ENCODE data around the gene EDEM3. TPM values are rescaled to one million over a fixed set of nuclear protein-coding genes. Genes with fewer than 3 reads are reported as not detected.

EDEM3 gene
- total RNA-seq, 4 donors from 2014 or later, result 26.4 to 43.8 (median 35.8) TPM

DNA sequence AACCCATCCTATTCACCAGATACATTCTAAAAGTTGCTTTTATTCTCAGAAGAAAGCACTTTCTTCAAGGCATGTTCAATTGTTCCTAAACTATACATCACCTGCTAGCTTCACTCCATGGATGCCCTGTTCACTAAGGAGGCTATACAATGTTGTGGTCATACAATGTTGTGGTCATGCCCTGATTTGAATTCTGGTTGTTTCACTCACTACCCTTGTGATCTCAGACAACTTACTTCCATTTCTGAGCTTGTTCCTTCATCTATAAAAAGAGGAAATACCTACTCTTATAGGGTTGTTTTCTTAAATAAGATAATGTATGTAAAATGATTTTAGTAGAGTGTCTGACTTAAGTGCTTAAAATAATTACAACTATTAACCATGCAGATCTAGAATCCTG is 19.7 kb downstream of the EDEM3 start:
- no peak overlapping the region for H3K27ac ChIP-seq
- DNase-seq, result no peak
- no peak overlapping the region for H3K4me3 ChIP-seq
- H3K4me1 ChIP-seq, result no peaks in the 10 kb centered on the region
- peaks cover 0 to 58% (median 0%) of the 10 kb centered on the region in 3 donors for H3K36me3 ChIP-seq
- no peaks in the 10 kb centered on the region for H3K27me3 ChIP-seq
- H3K9me3 ChIP-seq, result no peaks in the 10 kb centered on the region
- TF ChIP-seq, protein P1, sequence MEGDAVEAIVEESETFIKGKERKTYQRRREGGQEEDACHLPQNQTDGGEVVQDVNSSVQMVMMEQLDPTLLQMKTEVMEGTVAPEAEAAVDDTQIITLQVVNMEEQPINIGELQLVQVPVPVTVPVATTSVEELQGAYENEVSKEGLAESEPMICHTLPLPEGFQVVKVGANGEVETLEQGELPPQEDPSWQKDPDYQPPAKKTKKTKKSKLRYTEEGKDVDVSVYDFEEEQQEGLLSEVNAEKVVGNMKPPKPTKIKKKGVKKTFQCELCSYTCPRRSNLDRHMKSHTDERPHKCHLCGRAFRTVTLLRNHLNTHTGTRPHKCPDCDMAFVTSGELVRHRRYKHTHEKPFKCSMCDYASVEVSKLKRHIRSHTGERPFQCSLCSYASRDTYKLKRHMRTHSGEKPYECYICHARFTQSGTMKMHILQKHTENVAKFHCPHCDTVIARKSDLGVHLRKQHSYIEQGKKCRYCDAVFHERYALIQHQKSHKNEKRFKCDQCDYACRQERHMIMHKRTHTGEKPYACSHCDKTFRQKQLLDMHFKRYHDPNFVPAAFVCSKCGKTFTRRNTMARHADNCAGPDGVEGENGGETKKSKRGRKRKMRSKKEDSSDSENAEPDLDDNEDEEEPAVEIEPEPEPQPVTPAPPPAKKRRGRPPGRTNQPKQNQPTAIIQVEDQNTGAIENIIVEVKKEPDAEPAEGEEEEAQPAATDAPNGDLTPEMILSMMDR (IDR thresholded peaks at IDR 0.05), result no peak
- TF ChIP-seq POLR2A (IDR thresholded peaks at IDR 0.05), result no peak

DNA sequence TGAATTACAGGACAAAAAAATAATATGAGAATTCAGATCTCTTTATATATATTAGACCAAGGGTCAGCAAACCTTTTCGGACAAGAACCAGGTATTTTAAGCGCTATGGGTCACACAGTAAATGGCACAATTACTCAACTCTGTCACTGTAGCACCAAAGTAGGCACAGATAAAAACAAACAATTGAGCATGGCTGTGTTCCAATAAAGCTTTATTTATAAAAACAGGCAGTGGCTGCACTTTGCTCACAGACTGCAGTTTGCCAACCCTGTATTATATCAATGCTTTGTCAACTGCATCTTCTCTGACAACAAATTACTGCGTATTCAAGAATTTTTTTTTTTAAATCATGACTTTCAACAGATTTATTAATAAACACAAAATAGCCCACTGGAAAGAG is 29.8 kb downstream of the EDEM3 start:
- no peaks in the 10 kb centered on the region for H3K27me3 ChIP-seq
- no peak overlapping the region for H3K27ac ChIP-seq
- TF ChIP-seq POLR2A (IDR thresholded peaks at IDR 0.05), result no peak
- TF ChIP-seq, protein P1 (IDR thresholded peaks at IDR 0.05), result no peak
- DNase-seq, result no peak
- H3K4me1 ChIP-seq, result no peaks in the 10 kb centered on the region
- H3K4me3 ChIP-seq, result no peak overlapping the region
- H3K9me3 ChIP-seq, result no peaks in the 10 kb centered on the region
- peaks cover 0 to 66% (median 0%) of the 10 kb centered on the region in 3 donors for H3K36me3 ChIP-seq

DNA sequence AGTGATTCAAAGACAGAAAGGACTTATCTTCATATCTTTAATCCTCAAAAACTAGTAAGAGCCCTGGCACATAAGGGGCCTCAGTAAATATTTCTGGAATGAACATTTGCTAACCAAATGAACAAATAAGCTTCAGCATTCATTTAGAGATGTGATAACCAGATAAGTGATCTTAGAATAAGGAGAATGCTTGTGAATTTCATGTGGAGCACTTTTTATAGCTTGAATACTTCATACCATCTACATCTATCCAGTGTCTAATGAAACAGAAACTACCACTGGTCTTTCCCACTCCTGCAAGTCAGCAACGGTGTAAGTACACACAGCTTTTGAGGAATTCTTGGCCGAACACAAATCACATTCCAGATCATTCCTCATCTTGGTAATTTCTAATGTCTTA is 38.5 kb downstream of the EDEM3 start:
- Histone ChIP-seq H3K27ac (no peak overlapping the region), H3K36me3 (peaks cover 0 to 91% (median 0%) of the 10 kb centered on the region in 3 donors), H3K4me3 (no peak overlapping the region), H3K27me3 (no peaks in the 10 kb centered on the region), H3K4me1 (no peaks in the 10 kb centered on the region), H3K9me3 (no peaks in the 10 kb centered on the region)
- DNase-seq, result no peak
- TF ChIP-seq, protein P1 (IDR thresholded peaks at IDR 0.05), result no peak
- no peak for TF ChIP-seq POLR2A (IDR thresholded peaks at IDR 0.05)

DNA sequence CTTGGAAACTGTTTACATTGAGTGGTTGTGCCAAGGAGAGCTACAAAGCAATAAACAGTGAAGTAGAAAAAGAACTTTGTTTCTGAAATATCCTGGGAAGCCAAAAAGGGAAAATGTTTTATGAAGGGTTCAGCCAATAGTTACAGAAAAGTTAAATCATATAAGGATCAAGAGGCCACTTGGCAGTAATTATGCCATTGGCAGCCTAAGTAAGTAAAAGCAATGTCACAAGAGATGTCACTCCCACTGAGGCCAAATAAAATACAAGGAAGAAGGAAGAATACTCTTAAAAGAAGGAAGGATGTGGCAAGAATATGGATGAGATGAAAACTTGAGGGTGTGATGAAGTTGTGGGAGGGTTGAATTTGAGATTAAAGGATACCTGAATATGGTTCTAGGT is 45.2 kb downstream of the EDEM3 start:
- TF ChIP-seq, protein P1 (IDR thresholded peaks at IDR 0.05), result no peak
- no peak for TF ChIP-seq POLR2A (IDR thresholded peaks at IDR 0.05)
- Histone ChIP-seq H3K36me3 (peaks cover 0 to 88% (median 0%) of the 10 kb centered on the region in 3 donors), H3K4me1 (no peaks in the 10 kb centered on the region), H3K9me3 (no peaks in the 10 kb centered on the region), H3K27me3 (no peaks in the 10 kb centered on the region), H3K4me3 (no peak overlapping the region), H3K27ac (no peak overlapping the region)
- no peak for DNase-seq

DNA sequence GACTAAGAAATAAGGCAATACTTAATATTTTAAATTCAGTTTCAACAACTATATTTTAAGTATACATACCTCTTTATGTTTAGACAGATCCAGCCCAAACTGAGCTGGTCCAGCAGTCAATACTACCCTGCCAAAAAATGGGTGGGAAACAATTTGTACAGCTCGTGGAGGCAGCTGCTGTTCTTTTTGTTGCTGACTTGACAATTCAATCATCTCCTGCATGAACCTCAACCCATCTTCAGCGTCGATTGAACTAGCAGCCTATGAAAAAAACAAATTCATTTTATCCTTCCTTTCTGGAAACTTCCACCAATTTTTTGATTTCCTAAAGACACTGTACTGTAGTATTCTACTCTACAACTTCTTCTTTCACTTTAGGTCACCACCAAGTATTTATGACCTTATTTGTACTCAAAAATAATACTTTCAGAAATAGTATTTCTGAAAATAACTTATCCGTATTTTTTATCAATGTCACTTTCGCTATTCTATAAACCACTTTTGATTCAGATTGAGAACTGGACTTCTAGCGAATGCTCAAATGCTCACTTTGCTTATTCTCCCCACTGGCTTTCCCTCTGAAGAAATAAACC is 46.5 kb downstream of the EDEM3 start:
- H3K36me3 ChIP-seq, result peaks cover 0 to 94% (median 0%) of the 10 kb centered on the region in 3 donors

More for the DNA sequence above, 46.5 kb downstream of the EDEM3 start:
- Histone ChIP-seq H3K27me3 (no peaks in the 10 kb centered on the region), H3K4me3 (no peak overlapping the region), H3K4me1 (no peaks in the 10 kb centered on the region), H3K9me3 (no peaks in the 10 kb centered on the region), H3K27ac (no peak overlapping the region)
- no peak for TF ChIP-seq POLR2A (IDR thresholded peaks at IDR 0.05)
- TF ChIP-seq, protein P1 (IDR thresholded peaks at IDR 0.05), result no peak
- no peak for DNase-seq
